Gastrocnemius medialis (tissue), 4 donors: ENCODE measurements around the gene ME2.

ENCODE experiments used
- POLR2A ChIP-seq, 2 donors: fragments of 450-650 bp; IDR thresholded peaks; one replicate each; pipeline ENCODE4 v1.6.1; 2017; ENCODE audit warnings: antibody characterized with exemption in 2 of 2, mild to moderate bottlenecking in 2 of 2, moderate library complexity in 2 of 2
- TF ChIP-seq, protein P1 (sequence below), 5 experiments: fragments of 450-650 bp in 3 of 5; fragments of 200-600 bp in 2 of 5; sonication (generic) in 2 of 5; IDR thresholded peaks in 4 of 5; conservative IDR thresholded peaks in 1 of 5; 1 replicate in 4 of 5; 2 replicates in 1 of 5; pipeline ENCODE4 v1.5.1; 2016 to 2019; ENCODE audit warnings: antibody characterized with exemption in 5 of 5, mild to moderate bottlenecking in 3 of 5, moderate library complexity in 3 of 5

DNA sequence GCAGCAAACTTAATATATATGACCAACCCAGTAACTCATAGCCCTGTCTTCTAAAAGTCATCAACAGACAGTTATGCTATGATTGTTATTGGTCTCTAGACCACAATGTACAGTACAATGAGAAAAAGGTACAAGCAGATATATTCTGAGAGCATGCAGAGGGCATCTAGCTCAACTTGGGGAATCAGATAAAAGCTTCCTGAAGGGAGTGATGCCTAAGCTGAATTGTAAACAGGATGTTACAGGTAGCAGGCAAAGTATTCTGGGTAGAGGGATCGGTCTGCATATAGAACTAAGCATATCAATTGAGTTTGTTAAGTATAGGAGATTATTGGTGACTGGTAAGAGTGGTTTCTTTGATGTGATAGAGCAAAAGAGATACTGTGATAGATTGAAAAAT, 30.3 kb downstream of the ME2 start:
- TF ChIP-seq, protein P1, sequence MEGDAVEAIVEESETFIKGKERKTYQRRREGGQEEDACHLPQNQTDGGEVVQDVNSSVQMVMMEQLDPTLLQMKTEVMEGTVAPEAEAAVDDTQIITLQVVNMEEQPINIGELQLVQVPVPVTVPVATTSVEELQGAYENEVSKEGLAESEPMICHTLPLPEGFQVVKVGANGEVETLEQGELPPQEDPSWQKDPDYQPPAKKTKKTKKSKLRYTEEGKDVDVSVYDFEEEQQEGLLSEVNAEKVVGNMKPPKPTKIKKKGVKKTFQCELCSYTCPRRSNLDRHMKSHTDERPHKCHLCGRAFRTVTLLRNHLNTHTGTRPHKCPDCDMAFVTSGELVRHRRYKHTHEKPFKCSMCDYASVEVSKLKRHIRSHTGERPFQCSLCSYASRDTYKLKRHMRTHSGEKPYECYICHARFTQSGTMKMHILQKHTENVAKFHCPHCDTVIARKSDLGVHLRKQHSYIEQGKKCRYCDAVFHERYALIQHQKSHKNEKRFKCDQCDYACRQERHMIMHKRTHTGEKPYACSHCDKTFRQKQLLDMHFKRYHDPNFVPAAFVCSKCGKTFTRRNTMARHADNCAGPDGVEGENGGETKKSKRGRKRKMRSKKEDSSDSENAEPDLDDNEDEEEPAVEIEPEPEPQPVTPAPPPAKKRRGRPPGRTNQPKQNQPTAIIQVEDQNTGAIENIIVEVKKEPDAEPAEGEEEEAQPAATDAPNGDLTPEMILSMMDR (IDR thresholded peaks at IDR 0.05 in 4 of 5, conservative IDR thresholded peaks at IDR 0.05 in 1 of 5) = no peak
- TF ChIP-seq POLR2A (IDR thresholded peaks at IDR 0.05) = no peak
